Endothelial cell of umbilical vein (primary cell): ENCODE measurements around the gene PACRGL. TPM values are rescaled to one million over a fixed set of nuclear protein-coding genes. Genes with fewer than 3 reads are reported as not detected.

Experiments used
- BruUV-seq: library from RNA; stranded (reverse); fragments of 400-500 nt; replicated peaks from 2 replicates; lab custom pipeline; 2021; lab: Mats Ljungman, UMichigan
- CTCF ChIA-PET: fragments of 300-600, 350-600 bp; sonication (Branson Sonifier 250); formaldehyde crosslinking; loops from one replicate; lab custom pipeline; 2021; ENCODE audit warnings: antibody characterized with exemption, inconsistent platforms; lab: Charles Lee
- POLR2A ChIA-PET: fragments of 300-600, 350-600 bp; sonication (Branson Sonifier 250); formaldehyde crosslinking; loops from one replicate; lab custom pipeline; 2021; ENCODE audit warnings: antibody characterized with exemption, inconsistent platforms; lab: Charles Lee
- DNase-seq: peaks from one replicate; pipeline ENCODE4 v3.0.0-alpha.2; 2011; ENCODE audit warnings: low read depth, low spot score
- FAIRE-seq: peaks from 2 replicates; lab custom pipeline; 2011; peaks lifted over from hg19 to GRCh38; lab: Jason Lieb, UNC
- H2AFZ ChIP-seq: 2 replicates; pipeline ENCODE4 v1.6.0; 2012; ENCODE audit warnings: low read depth, low read length, control low read depth, inconsistent platforms
- H3K27ac ChIP-seq: 2 replicates; pipeline ENCODE4 v1.5.1; 2011; ENCODE audit warnings: low read depth, mild to moderate bottlenecking, control low read depth, low read length, moderate library complexity; ENCODE audit not compliant: insufficient read depth
- H3K27me3 ChIP-seq, 2 experiments: 2 replicates each; pipeline versions ENCODE4 v1.6.0 to v1.6.1; 2011; ENCODE audit warnings: low read length in 2 of 2, mixed read lengths in 1 of 2; ENCODE audit not compliant: control insufficient read depth in 2 of 2, insufficient read depth in 2 of 2
- H3K36me3 ChIP-seq, 2 experiments: 2 replicates in 1 of 2; 3 replicates in 1 of 2; pipeline ENCODE4 v1.5.1; 2011; ENCODE audit warnings: low read length in 2 of 2, mild to moderate bottlenecking in 1 of 2, moderate library complexity in 1 of 2; ENCODE audit not compliant: control insufficient read depth in 2 of 2, insufficient read depth in 2 of 2; ENCODE audit errors: extremely low read depth in 1 of 2
- H3K4me1 ChIP-seq: 3 replicates; pipeline ENCODE4 v1.5.1; 2011; ENCODE audit warnings: mild to moderate bottlenecking, low read length; ENCODE audit not compliant: control insufficient read depth, insufficient read depth; ENCODE audit errors: extremely low read depth
- H3K4me2 ChIP-seq: 2 replicates; pipeline ENCODE4 v1.6.1; 2011; ENCODE audit warnings: low read length, control low read depth, mixed read lengths; ENCODE audit not compliant: insufficient read depth
- H3K4me3 ChIP-seq, 3 experiments: fragments of 200-600 bp in 1 of 3; sonication (generic), shearing (Covaris generic) in 1 of 3; replicated peaks in 1 of 3; 2 replicates each; pipeline ENCODE4 v1.5.1; 2011 to 2016; ENCODE audit warnings: control low read depth in 3 of 3, low read length in 3 of 3, mild to moderate bottlenecking in 2 of 3, inconsistent platforms in 1 of 3, low read depth in 1 of 3, moderate library complexity in 1 of 3; ENCODE audit not compliant: insufficient read depth in 1 of 3
- H3K79me2 ChIP-seq: 2 replicates; pipeline ENCODE4 v1.6.0; 2012; ENCODE audit warnings: low read length, inconsistent platforms; ENCODE audit not compliant: control insufficient read depth, insufficient read depth
- H3K9ac ChIP-seq: replicated peaks from 2 replicates; pipeline ENCODE3; 2011; ENCODE audit warnings: low read length, control low read depth; ENCODE audit not compliant: insufficient read depth; ENCODE audit errors: extremely low read depth
- H3K9me1 ChIP-seq: replicated peaks from 3 replicates; pipeline ENCODE4 v1.6.0; 2011; ENCODE audit warnings: mild to moderate bottlenecking, low read length; ENCODE audit not compliant: control insufficient read depth, insufficient read depth; ENCODE audit errors: extremely low read depth
- H3K9me3 ChIP-seq: replicated peaks from 2 replicates; pipeline ENCODE4 v1.5.1; 2012; ENCODE audit warnings: low read length, inconsistent platforms; ENCODE audit not compliant: control insufficient read depth, insufficient read depth
- H4K20me1 ChIP-seq: replicated peaks from 2 replicates; pipeline ENCODE3; 2011; ENCODE audit warnings: mild to moderate bottlenecking, low read length; ENCODE audit not compliant: control insufficient read depth, insufficient read depth; ENCODE audit errors: extremely low read depth
- EZH2 ChIP-seq: IDR thresholded peaks from 2 replicates; pipeline ENCODE4 v1.6.1; 2012; ENCODE audit warnings: borderline replicate concordance, low read depth, mild to moderate bottlenecking, moderate library complexity, low read length, inconsistent platforms; ENCODE audit not compliant: severe bottlenecking
- FOS ChIP-seq: IDR thresholded peaks from 2 replicates; pipeline ENCODE4 v1.6.1; 2011; ENCODE audit warnings: mild to moderate bottlenecking, low read length, moderate library complexity, borderline replicate concordance; ENCODE audit not compliant: insufficient read depth
- GATA2 ChIP-seq: IDR thresholded peaks from 2 replicates; pipeline ENCODE4 v1.7.0; 2011; ENCODE audit warnings: low read depth, mild to moderate bottlenecking, moderate library complexity, mixed read lengths, low read length; ENCODE audit not compliant: insufficient read length, insufficient read depth
- JUN ChIP-seq: IDR thresholded peaks from 2 replicates; pipeline ENCODE4 v1.6.1; 2011; ENCODE audit warnings: borderline replicate concordance, low read depth; ENCODE audit not compliant: insufficient read length, insufficient read depth
- MYC ChIP-seq: IDR thresholded peaks from one replicate; pipeline ENCODE4 v1.6.1; 2011; ENCODE audit warnings: mild to moderate bottlenecking, low read depth, low read length
- POLR2A ChIP-seq: IDR thresholded peaks from 2 replicates; pipeline ENCODE4 v1.6.1; 2012; ENCODE audit warnings: low read depth, mild to moderate bottlenecking, control low read depth, low read length
- POLR2AphosphoS5 ChIP-seq: IDR thresholded peaks from 2 replicates; pipeline ENCODE4 v1.6.1; 2012; ENCODE audit warnings: low read depth, mild to moderate bottlenecking, control low read depth, low read length, moderate library complexity; ENCODE audit not compliant: insufficient read depth
- dilution Hi-C: fragments of 300-500 bp; cut with MboI; formaldehyde crosslinking; loops from one replicate; pipeline ENCODE4 v1.15.0; 2019; ENCODE audit warnings: low sequenced_read_pairs; ENCODE audit not compliant: extremely low pct_ligation_motif_present
- intact Hi-C: fragments of 100-400 bp; cut with micrococcal nuclease; formaldehyde crosslinking; loops from one replicate; pipeline ENCODE4 v1.10.0; 2022
- polyA plus RNA-seq, 4 experiments: library from polyadenylated mRNA; depleted of rRNA in 3 of 4; stranded (reverse) in 3 of 4; unstranded in 1 of 4; fragments of >200 nt; gene quantifications; 2 replicates each; pipeline versions ENCODE4 v1.2.1 to v1.2.3, GENCODE V29; 2011 to 2012; ENCODE audit warnings: missing spikeins in 1 of 4
- total RNA-seq: library from RNA; stranded (reverse); gene quantifications from 2 replicates; pipeline ENCODE4 v1.2.3, GENCODE V29; 2021
- TF ChIP-seq, protein P1 (sequence below), 2 donors: IDR thresholded peaks; 1 replicate in 1 of 2; 2 replicates in 1 of 2; pipeline ENCODE4 v1.5.1; 2011; ENCODE audit warnings: low read length in 2 of 2, mild to moderate bottlenecking in 2 of 2, moderate library complexity in 2 of 2, control low read depth in 1 of 2, inconsistent platforms in 1 of 2, low read depth in 1 of 2; ENCODE audit not compliant: insufficient read depth in 1 of 2; ENCODE audit errors: extremely low read depth in 1 of 2
- TF ChIP-seq, protein P2 (sequence below): IDR thresholded peaks from 2 replicates; pipeline ENCODE4 v1.6.1; 2011; ENCODE audit not compliant: insufficient read depth, insufficient read length

PACRGL gene
- total and polyA plus RNA-seq, 2 donors (not counting 3 experiments of a cell fraction or from before 2014, with no cell fraction given): 9.2 to 19.2 TPM

DNA sequence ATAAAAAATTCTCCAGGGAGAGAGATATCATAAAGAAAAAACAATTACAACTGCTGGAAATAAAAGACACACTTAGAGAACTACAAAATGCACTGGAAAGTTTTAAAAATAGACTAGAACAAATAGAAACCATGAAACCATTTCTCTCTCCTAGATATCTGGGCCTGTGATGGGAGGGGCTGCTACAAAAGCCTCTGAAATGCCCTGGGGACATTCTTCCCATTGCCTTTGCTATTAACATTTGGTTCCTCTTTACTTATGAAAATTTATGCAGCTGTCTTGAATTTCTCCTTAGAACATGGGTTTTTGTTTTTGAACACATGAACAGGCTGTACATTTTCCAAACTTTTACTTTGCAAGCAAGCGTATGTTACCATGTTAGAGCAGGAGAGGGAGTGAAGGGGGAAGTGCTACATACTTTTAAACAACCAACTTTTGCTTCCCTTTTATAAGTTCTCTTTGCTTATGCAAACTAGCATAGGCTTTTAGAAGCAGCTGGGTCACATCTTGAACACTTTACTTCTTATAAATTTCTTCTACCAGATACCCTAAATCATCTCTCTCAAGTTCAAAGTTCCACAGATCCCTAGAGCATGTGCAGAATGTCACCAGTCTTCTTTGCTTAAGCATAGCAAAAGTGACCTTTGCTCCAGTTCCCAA, 47.9 kb upstream of the PACRGL start:
- CTCF ChIA-PET: interaction anchor here (1.1 kb wide), 1 partner anchor 10 kb away, joined by 3 read pairs; no protein-coding TSS in a partner anchor
- FAIRE-seq: no peak

More for the DNA sequence above, 47.9 kb upstream of the PACRGL start:
- Histone ChIP-seq H2AFZ (no peak overlapping the region), H3K27ac (no peak overlapping the region), H3K9ac (no peak overlapping the region), H3K4me2 (no peak overlapping the region), H3K9me1 (no peaks in the 10 kb centered on the region), H3K36me3 (no peaks in the 10 kb centered on the region), H3K79me2 (no peaks in the 10 kb centered on the region), H3K9me3 (no peaks in the 10 kb centered on the region), H4K20me1 (no peaks in the 10 kb centered on the region), H3K4me1 (no peaks in the 10 kb centered on the region), H3K4me3 (no peak overlapping the region), H3K27me3 (peaks cover 11 to 16% of the 10 kb centered on the region in 2 experiments)
- intact Hi-C loops: no loop called here
- BruUV-seq: no TSS peak
- no peak for TF ChIP-seq FOS
- TF ChIP-seq, protein P1, sequence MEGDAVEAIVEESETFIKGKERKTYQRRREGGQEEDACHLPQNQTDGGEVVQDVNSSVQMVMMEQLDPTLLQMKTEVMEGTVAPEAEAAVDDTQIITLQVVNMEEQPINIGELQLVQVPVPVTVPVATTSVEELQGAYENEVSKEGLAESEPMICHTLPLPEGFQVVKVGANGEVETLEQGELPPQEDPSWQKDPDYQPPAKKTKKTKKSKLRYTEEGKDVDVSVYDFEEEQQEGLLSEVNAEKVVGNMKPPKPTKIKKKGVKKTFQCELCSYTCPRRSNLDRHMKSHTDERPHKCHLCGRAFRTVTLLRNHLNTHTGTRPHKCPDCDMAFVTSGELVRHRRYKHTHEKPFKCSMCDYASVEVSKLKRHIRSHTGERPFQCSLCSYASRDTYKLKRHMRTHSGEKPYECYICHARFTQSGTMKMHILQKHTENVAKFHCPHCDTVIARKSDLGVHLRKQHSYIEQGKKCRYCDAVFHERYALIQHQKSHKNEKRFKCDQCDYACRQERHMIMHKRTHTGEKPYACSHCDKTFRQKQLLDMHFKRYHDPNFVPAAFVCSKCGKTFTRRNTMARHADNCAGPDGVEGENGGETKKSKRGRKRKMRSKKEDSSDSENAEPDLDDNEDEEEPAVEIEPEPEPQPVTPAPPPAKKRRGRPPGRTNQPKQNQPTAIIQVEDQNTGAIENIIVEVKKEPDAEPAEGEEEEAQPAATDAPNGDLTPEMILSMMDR (IDR thresholded peaks at IDR 0.05; ENCODE audit: extremely low read depth in 1 of 2, insufficient read depth in 1 of 2, low read depth in 1 of 2, low read length in 2 of 2): no peak
- TF ChIP-seq, protein P2, sequence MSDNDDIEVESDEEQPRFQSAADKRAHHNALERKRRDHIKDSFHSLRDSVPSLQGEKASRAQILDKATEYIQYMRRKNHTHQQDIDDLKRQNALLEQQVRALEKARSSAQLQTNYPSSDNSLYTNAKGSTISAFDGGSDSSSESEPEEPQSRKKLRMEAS: no peak
- no peak for TF ChIP-seq MYC
- TF ChIP-seq POLR2AphosphoS5: no peak
- no peak for TF ChIP-seq EZH2
- TF ChIP-seq POLR2A: no peak
- no peak for TF ChIP-seq GATA2
- no peak for TF ChIP-seq JUN
- dilution Hi-C loops: no loop called here
- POLR2A ChIA-PET: no interaction called here
- DNase-seq: no peak
